Glomerular endothelial cell (primary cell): Measurements from ENCODE around the gene EPB41L3. TPM values are rescaled to one million over a fixed set of nuclear protein-coding genes. Genes with fewer than 3 reads are reported as not detected.

Experiments used
- total RNA-seq: library from RNA; depleted of rRNA; stranded (reverse); fragments of >200 nt; gene quantifications from 2 replicates; pipeline ENCODE4 v1.2.3, GENCODE V29; 2015

The EPB41L3 gene
- total RNA-seq, 1 donor from 2014 or later, result 60.6 TPM

Other genes starting within 250 kb of the EPB41L3 start
- 8.7 and 10.0 TPM in 2 replicates for gene ZBTB14, start 248.3 kb downstream of the EPB41L3 start, total RNA-seq